ENCODE results near the gene BZW1.

BZW1 gene

DNA sequence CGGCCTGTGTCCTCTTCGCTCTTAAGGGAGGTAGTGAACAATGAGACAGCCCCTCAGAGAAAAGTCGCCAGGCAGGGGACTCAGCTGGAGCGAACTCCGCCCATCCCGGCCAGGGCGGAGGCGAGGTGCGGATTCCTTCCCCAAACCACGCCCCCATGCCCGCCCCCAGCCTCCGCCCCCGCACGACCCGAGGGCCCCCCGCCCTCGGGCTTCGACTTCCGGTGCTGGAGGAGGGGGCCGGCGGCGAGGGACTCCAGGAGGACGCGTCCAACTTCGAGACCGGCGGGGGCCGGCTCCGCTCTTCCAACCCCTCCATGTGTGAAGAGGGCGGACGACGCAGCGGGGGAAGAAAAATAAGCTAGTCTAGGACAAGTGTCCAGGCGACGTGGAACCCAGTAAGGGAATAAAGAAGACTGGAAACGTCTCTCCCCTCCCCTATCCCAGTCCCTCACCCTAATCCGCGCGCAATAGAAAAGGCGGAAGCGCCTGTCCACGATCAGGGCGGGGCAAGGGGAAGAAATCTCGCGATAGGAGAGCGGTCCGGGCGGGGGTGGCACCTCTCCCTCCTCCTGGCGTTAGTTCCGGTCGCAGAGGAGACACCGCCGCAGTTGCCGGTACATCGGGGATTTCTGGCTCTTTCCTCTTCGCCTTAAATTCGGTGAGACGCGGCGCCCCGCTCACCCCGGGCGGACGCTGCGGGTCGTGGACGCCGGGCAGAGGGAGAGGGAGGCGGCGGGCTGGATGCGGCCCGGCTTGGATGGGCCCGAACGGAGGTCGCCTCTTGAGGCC is at the start of gene BZW1:
Gene BZW1, plus strand, starts transcription at position 578 of the 789 bp plus-strand sequence. CDS start 1,308 bp downstream, outside the sequence.
- DNase-seq, result peak; percentile 94

DNA sequence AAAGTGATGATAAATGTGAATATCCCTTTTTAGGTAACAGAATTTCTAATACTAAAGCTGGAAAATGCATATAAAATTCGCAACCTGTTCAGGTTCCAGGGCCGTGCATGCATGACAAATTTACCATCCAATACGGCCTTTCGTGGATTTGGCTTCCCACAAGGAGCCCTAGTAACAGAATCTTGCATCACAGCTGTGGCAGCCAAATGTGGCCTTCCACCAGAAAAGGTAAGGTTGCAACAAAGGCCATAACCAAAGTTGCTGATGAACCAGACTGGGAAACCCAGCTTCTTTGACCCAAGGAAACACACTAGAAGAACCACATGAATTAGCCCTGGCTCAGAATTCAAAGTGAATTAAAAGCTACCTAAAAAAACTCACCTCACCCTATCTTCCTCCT is 49.6 kb upstream of the BZW1 start:
- no peak for DNase-seq

DNA sequence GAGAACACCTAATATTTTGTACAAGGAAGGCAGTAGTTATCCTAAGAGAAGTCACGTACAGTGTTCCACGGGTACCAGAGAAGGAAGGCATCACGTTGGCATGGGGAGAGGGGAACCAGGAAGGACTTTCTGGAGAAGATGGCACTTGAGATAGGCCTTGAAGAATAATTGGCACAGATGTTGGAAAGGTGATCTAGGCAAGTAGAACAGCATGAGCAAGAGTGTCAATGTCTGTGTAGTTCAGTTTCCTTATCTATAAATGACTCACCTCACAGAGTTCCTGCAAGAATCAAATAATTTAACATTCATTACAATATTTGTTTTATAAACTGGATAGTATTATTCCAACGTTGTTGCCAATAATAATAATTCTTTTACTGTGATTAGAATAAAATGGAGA is 48.3 kb upstream of the BZW1 start:
- no peak for DNase-seq

DNA sequence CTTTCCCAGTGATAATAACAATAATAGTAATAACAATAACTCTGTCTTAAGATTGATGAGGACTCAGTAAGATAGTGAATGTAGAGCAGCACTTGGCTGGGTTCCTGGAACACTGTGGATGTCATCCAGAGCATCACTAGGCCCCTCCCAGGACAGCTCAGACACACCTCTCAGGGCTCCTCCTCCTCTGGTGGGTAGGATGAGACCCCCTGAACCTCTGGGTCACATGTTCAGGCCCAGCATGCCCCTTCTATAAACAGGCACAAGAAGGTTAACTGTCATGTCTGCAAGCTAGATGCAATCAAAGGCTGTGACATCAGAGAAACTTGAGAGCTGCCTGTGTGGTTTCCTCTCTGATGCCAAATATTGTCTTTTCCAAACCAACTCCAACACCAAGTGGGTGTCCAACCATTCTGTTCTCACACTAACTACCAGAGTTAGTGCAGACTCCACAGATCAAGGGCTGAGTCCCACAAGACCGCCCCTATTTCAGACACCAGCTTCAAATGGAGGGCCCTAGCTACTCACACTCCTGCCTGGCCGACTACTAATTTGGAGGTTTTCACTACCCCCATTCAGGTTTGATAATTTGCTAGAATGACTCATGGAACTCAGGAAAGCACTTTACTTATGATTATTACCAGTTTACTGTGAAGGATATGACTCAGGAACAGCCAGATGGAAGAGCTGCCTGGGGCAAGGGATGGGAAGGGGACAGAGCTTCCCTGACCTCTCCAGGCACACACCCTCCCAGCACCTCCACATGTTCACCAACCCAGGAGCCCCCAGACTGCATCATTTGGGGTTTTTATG is 46.4 kb upstream of the BZW1 start:
- peak; percentile 17 for DNase-seq

DNA sequence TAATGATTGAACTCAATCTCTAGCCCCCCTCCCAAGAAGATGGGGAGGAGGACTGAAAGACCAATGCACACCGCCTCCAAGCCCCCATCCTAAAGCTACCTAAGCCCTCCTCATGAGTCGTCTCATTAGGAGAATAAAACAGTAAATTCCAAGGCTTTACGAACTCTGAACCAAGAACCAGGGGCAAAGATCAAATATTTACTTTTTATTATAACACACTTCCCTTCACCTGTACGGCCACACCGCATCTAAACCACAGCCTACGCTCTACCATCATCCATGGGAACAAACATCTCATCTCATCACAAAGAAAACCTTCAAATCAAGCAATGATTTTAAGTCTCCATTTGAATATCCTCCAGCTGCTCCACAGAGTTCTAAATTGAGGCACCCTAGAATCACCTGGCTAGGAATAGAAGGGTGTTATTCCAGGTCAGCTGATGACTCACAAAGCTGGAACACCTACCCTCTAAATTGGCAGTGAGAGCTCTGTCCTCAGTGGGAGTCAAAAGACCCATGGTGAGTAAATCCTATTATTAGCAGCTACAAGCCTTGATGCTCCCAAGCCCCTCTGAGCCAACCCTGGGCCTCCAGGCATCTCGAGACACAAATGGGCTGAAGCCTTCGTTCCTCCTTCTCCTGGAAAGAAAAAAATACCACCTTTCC is 45.6 kb upstream of the BZW1 start:
- no peak for DNase-seq

DNA sequence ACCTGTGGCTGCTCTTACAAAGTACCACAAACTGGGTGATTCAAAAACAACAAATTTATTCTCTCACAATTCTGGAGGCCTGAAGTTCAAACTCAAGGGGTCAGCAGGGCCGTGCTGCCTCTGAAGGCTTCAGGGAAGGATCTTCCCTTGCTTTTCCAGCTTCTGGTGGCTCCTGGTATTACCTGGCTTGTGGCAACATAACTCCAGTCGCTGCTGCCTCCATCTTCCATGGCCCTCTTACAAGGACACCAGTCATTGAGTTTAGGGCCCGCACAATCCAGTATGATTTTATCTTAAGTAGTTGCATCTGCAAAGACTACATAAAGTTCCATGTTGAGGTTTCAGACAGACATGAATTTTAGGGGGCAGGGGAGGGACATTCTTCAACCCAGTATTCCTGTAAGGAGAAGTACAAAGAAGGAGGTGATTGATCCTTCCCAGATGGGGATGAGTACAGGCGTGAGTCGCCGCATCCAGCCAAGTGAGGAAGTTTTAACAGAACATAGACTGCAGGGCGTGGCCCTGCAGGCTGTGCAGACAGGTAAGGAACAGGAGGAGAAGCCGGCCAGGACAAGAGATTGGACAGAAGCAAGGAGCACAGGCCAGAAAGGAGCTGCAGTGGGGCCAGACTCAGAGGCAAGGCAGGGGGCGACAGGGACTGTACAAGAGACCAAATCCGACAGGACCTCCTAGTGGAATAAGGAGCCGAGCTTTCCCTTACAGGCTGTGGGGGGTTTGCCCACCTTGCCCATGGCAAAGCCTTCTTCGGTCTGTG is 44.4 kb upstream of the BZW1 start:
- no peak for DNase-seq

DNA sequence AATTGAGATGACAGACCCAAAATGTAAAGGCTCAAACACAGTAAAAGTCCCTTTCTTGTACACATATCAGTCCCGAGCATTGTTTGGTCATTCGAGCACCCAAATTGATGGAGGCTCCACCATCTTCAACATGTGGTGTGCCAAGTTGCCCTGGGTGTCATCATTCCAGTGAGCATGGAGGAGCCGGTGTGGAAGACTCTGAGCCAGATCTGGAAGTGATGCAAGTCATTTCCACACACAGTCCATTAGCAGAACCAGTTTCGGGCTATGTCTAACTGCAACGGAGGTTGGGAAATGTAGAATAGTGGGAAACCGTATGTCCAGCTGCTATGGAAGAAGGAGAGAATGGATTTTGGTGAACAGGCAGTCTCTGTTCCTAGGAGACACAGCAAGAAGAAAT is 40.9 kb upstream of the BZW1 start:
- no peak for DNase-seq

DNA sequence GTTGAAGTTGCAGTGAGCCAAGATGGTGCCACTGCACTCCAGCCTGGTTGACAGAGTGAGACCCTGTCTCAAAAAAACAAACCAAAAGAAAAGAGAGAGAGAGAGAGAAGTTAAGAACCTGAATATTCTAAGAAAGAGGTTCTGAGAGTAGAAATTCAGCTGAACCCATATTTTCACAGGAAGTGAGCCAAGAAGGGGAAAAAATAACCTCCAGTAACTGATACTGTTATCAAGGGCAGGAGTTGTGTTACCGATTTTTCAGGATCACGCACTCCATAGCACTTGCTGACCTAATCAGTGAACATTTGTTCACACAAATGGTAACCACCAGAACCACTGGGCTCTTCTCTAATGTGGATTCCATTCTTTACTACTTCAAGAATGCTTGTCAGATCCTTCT is 39.1 kb upstream of the BZW1 start:
- DNase-seq, result no peak

DNA sequence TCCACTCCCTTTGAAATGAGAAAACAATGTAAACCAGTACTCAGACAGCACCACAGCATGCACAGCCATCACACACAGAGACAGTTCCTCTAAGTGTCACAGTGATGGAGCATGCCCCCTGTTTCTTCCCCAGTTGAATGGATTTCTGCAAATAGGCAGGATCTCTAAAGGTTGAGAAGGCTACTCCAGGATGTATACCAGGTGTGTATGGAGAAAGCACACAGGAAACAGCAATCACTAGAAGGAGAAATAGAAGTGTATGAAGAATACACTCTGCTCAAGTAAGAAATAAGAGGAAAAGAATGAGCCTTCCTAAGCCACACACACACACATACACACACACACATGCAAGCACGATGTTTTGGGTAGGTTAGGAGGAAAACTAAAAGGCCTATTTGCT is 38.6 kb upstream of the BZW1 start:
- no peak for DNase-seq

DNA sequence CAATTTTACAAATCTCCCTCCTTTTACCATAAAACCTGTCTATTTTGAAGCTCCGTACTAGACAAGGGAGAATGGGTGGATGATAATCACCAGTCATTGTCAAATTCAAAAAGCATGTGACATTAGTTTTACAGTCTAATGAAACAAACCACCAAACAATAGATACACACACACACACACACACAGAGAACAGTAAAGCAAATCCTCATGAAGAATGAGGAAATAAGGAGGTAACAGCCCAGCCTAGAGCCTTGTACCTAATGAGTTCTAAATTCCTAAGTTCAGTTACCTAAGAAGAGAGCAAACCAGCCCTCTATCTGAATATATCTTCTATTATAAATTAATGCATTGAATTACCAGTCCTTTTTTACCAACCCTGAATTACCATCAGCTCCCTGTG is 36.8 kb upstream of the BZW1 start:
- no peak for DNase-seq

DNA sequence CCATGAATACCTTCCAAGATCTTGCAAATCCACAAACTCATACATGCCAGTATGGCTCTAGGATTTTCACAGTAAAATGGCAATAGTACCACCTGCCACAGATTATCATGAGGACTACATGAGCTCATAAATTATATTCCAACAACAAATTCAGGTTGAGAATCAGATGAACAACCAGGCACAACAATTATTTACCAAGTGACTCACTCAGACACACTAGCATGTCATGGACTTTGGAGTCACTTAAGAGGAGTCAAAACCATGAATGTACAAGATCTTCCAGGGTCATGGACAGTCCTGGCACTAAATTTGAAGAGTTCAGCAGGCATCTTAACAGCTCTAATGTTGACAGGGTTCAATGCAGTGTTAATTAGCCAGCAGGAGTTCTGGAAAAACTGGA is 34.4 kb upstream of the BZW1 start:
- no peak for DNase-seq

DNA sequence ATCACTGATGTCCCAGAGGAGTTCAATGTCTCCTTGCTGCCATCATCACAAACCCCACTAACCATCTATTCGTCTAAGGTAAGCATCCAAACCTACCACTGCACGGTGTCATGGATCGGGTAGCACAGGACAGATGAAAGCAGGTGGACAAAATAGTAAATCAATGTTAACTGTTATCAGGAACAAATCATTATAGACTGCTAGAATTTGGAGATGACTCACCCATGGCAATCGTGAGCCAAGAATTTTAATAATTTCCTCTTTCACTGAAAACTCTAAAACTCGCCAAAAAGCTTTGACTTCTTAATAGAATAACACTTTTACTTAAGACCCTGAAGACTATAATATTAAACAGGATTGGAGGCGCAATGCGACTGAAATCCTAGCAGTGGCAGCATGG is 33.7 kb upstream of the BZW1 start:
- DNase-seq, result no peak

DNA sequence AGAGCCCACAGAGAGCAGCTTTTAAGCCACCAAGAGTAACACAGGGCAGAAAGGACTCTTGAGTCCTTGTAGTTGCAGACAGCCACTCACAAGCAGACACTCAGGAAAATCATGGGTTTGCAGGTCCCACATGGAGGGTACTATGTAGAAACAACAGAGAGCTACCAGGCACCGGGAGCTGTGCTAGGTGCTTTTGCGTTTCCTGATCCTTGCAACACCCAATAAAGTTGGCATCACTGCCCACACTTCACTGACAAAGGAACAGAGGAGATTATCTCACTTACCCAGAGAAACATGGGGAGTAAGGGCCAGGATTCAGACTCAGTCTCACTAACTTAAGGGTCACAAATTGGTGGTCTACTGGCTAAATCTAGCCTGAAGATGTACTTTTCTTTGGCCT is 32.5 kb upstream of the BZW1 start:
- no peak for DNase-seq

DNA sequence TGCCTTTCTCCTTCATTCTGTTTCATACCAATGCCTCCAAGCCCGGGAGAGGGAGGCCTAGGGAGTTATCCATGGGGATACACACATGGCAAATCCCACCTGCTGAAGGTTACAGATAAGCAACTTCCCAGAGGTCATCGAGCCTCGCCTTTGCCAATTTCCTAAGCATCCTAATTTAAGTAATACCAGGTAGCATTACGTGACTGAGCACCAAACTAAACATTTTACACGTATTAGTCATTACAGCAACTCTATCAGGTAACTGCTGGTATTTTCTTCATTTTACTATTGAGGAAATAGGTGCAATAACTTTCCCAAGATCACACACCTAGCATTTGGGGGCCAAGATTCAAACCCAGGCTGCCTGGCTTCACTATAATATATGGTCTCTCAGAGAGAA is 30.1 kb upstream of the BZW1 start:
- DNase-seq, result no peak

DNA sequence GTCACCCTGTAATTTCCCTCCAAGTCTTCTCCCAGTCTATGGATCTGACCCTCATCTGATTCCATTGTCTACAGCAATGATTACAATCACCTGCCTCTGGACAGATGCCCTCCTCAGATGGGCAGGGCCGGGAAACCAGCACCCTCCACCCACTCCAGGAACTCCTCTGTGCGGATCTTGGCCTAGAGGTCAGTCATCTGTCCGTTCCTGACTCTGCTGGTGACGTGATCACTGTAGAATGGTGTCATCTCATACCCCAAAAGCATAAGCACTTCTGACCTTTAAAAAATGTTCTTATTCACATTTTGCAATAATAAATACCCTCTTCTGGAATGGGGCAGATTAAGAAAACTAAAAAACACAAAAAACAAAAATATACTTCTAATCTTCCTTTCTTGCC is 29.5 kb upstream of the BZW1 start:
- no peak for DNase-seq

DNA sequence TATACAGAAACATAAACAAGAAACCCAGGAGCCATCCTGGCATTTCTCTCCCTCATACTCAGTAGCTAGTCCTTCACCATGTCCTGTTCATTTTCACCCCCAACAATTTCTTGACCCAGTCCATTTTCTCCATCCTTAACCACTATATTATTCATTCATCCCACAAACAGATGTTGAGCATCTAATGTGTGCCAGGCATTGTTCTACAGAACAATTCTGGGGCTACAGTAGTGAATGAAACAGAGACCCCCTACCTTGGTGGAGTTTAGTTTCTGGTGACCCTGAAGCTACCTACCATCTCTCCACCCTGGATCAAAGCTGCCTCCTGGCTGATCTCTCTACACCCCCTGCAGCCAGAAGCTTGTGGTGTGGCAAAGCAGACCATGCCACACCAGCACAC is 27.5 kb upstream of the BZW1 start:
- DNase-seq, result no peak

DNA sequence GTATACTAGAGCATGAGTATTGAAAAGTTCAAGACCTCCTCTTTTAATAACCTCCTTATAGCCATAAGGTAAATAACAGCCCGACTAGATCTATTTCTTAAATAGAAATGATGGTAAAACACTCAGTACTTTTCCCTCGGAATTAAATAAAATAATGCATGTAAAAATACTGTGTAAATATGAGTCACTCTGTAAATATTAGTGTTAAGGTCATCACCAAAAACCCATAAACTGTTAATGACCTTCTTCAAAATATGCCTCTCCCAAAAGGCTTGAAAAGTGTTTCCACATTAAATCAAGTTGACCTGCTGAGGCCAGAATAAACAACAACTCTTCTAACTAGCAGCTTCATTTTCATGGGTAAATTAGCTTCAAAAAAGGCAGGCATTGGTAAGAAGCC is 25.3 kb upstream of the BZW1 start:
- no peak for DNase-seq

DNA sequence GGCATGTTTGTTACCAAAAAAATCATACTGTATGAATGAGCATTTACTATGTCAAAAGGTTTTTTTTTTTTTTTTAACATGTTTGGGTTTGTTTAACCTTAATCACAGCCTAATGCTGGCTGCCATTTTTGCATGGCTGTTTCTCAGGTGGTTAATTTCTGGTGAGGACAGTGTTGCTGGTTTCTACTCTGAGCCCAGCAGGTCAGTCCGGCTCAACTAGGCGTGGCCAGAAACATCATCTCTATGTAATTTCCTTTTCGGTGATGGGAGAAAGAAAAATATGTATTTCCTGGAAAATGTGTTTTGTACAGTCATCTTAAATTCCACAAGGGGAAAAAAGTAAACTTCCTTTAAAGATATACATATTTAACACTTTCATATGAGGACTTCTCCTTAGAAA is 24.9 kb upstream of the BZW1 start:
- DNase-seq, result no peak

DNA sequence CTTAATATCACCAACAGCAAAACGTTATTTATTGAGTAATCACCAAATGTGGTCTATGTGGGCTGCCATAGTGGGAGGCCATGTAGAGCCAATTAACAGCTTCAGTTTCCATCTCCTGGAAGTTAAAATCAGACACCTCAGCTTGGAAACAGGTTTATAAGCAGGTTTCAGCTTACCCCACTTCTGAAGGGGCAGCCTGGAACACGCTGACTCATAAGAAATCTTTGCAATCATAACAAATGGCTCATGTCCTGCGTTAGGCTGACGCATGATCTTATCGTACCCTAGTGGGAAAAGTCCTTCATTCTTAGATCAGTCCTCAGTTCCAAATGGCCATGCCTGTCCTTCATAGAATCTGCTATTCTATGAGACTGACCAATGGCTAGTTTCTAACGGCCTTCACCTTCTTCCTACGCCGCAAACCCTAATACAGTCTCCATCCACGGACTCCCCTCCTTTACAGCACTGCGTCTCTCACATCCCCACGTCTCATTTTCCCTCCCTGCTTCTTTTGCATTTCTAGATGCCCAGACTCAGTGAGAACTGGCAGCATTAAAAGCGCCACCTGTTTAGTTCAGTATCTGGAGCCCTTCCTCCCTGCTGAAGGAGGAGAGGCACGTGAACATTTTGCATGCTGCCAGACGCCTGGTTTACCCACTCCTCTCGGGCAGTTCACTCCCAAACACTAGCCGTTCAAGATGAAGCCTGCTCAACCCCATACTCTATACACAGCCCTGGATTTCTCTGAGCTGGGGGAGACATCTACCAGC is 24.2 kb upstream of the BZW1 start:
- no peak for DNase-seq

DNA sequence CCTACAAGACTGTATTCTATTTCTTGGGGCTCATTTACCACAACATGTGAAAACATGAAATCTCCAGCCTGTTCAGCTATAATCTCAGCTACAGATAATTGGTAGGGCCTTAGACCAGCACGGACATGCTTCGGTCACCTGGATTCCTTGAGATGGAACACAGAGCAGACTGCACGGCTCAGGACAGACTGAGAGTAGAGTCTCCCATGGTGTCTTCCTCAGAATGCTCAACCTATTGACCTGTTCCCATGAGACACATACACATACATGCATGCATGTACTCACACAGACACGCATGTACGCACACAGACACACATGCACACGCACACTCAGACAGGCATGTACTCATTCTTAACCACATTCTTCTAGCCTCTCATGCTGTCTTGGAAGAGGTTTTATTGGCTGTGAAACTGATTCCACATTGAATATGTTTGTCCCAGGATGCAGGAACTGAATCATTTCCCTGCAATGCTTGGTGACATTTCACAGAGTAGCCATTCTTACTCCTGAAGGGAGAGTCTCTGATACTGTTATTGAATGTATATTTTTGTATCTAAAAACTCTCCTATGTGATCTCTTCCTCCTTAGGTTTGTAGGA is 23.5 kb upstream of the BZW1 start:
- DNase-seq, result no peak

DNA sequence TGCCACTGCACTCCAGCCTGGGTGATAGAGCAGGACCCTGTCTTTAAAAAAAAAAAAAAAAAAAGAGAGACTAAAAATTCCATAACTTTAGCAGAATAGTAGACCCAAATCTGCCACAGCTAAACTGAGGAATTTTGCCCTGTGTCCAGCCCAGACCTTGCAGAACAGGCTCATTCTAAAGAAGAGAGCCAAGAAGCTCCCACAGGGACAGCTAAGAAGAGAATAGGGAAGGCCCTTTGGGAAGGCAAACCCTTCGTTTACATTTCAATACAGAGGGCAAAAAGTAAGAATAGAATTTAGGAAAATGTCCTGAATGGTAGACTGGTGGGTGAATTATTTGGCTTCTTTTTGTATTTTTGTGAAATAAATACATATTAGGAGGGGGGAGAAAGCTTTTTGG is 21.5 kb upstream of the BZW1 start:
- no peak for DNase-seq

DNA sequence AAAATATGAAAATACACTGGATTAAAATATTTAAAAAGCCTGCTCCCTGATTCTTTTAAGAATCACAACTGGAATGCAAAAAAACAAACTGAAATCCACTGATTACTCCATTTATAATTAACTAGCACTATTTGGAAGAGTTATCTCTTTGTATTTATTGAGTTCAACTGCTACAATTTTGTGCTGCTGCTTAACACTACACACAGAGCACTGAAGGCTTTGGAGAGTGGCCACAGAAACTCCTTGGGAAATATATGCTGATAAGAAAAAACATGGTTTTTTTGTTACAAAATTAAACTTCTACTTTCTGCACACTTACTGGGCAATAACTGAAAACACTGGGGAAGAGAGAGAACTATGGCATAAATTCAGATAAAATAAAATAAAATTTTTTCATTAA is 19.8 kb upstream of the BZW1 start:
- DNase-seq, result no peak

All from stimulated activated CD4-positive, alpha-beta T cell treated with anti-CD3 and anti-CD28 coated beads, Interleukin-4, amount 100 ng/mL, for 1 hour (primary cell).